Tibial nerve (tissue), 4 donors: Measurements from ENCODE around the gene GATA5. TPM values are rescaled to one million over a fixed set of nuclear protein-coding genes. Genes with fewer than 3 reads are reported as not detected.

ENCODE experiments used
- DNase-seq, 2 donors: peaks; one replicate each; pipeline ENCODE4 v3.0.0-alpha.2; 2019; ENCODE audit warnings: low spot score in 2 of 2
- H3K27ac ChIP-seq, 4 donors: fragments of 200-600 bp; sonication (generic) in 3 of 4; one replicate each; pipeline ENCODE4 v1.5.1; 2017 to 2019; ENCODE audit warnings: mild to moderate bottlenecking in 1 of 4
- H3K27me3 ChIP-seq, 2 donors: fragments of 200-600 bp; sonication (generic) in 1 of 2; one replicate each; pipeline versions ENCODE4 v1.5.1 to v1.6.0; 2017 to 2019
- H3K36me3 ChIP-seq, 3 donors: fragments of 200-600 bp; sonication (generic); one replicate each; pipeline ENCODE4 v1.5.1; 2018 to 2019
- H3K4me1 ChIP-seq, 4 donors: fragments of 200-600 bp; sonication (generic) in 3 of 4; one replicate each; pipeline ENCODE4 v1.5.1; 2017 to 2019
- H3K4me3 ChIP-seq, 4 donors: fragments of 200-600 bp; sonication (generic) in 3 of 4; one replicate each; pipeline ENCODE4 v1.5.1; 2017 to 2019; ENCODE audit warnings: mild to moderate bottlenecking in 1 of 4, moderate library complexity in 1 of 4
- H3K9me3 ChIP-seq, 4 donors: fragments of 200-600 bp; sonication (generic) in 3 of 4; one replicate each; pipeline ENCODE4 v1.5.1; 2017 to 2019
- CTCF ChIP-seq, 5 experiments: fragments of 200-600 bp in 3 of 5; fragments of 450-650 bp in 2 of 5; sonication (generic) in 3 of 5; IDR thresholded peaks; one replicate each; pipeline ENCODE4 v1.5.1; 2016 to 2019; ENCODE audit warnings: antibody characterized with exemption in 5 of 5, mild to moderate bottlenecking in 3 of 5, moderate library complexity in 2 of 5
- EP300 ChIP-seq, 2 donors: sonication (generic); formaldehyde crosslinking; IDR thresholded peaks; one replicate each; pipeline ENCODE4 v1.6.1; 2017; ENCODE audit warnings: antibody characterized with exemption in 2 of 2, mild to moderate bottlenecking in 1 of 2
- POLR2A ChIP-seq, 2 donors: fragments of 450-650 bp; IDR thresholded peaks; one replicate each; pipeline ENCODE4 v1.6.1; 2017; ENCODE audit warnings: antibody characterized with exemption in 2 of 2, mild to moderate bottlenecking in 2 of 2, moderate library complexity in 2 of 2
- WGBS, 2 donors: methylation state at CpG; one replicate each; pipeline ENCODE4 v1.1.5; 2018; 5-methylcytosine and 5-hydroxymethylcytosine counted together
- total RNA-seq, 4 donors: library from RNA; depleted of rRNA; stranded (reverse); fragments of >200 nt; gene quantifications; one replicate each; pipeline ENCODE4 v1.1.0, GENCODE V29; 2016

The GATA5 gene
- total RNA-seq, 4 donors from 2014 or later = 0.20 TPM; not detected in 3

GRCh38 chr20:62413896-62414481, 61.8 kb downstream of the GATA5 start:
- 70 to 72% methylated on average over 2 to 22 of the region's 22 CpGs for WGBS, 2 donors
- H3K36me3 ChIP-seq = no peaks in the 10 kb centered on the region
- H3K4me1 ChIP-seq = peaks cover 0 to 12% (median 5%) of the 10 kb centered on the region in 4 donors
- no peak for DNase-seq
- peak overlapping the region in 1 of 4 donors; percentile 59 for H3K27ac ChIP-seq
- H3K4me3 ChIP-seq = no peak overlapping the region
- TF ChIP-seq CTCF (IDR thresholded peaks at IDR 0.05) (no peak), EP300 (IDR thresholded peaks at IDR 0.05) (no peak), POLR2A (IDR thresholded peaks at IDR 0.05) (no peak)
- H3K9me3 ChIP-seq = no peaks in the 10 kb centered on the region
- peaks cover 0 to 28% of the 10 kb centered on the region in 2 donors for H3K27me3 ChIP-seq

Other genes with a start within 250 kb of the GATA5 start
- 10 to 100 TPM; 23.1 to 31.6 (median 27.1) TPM for gene OSBPL2, start 237.5 kb downstream of the GATA5 start, total RNA-seq
- gene ADRM1, start 173.0 kb downstream of the GATA5 start, total RNA-seq = 100 to 1,000 TPM; 111 to 132 (median 129) TPM
- 100 to 1,000 TPM in 3 of 4 donors, 10 to 100 TPM in 1; 95.2 to 230 (median 139) TPM for gene LAMA5, start 108.7 kb downstream of the GATA5 start, total RNA-seq
- gene RPS21, start 88.9 kb downstream of the GATA5 start, total RNA-seq = 1,000 to 10,000 TPM; 1,371 to 3,195 (median 1,826) TPM
- 1 to 10 TPM; 1.1 to 9.9 (median 6.2) TPM for gene CABLES2, start 68.7 kb downstream of the GATA5 start, total RNA-seq
- gene RBBP8NL, start 48.5 kb downstream of the GATA5 start, total RNA-seq = not detected
- 10 to 100 TPM; 24.3 to 73.7 (median 40.5) TPM for gene SLCO4A1, start 166.5 kb upstream of the GATA5 start, total RNA-seq
- under 1 TPM in 1 of 4 donors, not detected in 3; 0.30 TPM for gene NTSR1, start 232.8 kb upstream of the GATA5 start, total RNA-seq